ENCODE results near the gene QKI.

The QKI gene

DNA sequence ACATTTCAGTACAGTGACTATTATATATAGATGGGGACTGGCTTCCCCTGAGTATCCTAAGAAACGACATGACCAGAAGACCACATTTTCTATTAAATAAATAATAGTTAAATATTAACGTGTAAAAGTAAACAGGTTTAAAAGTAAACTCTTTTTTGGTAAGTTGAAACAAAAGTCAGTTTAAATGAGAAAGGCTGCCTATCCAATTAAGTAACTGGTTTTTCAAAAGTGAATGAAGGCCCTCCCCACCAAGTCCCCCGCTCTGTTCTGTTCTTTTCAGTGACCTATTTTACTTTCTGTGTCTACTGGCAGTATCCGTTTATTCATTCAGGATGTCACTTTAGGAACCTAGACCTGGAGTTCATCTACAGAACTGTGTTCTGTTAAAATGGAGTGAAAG is 32.0 kb downstream of the QKI start:
- H3K9me3 ChIP-seq (ENCODE audit: control insufficient read depth, insufficient read depth, low read depth, low read length), result no peaks in the 10 kb centered on the region
- TF ChIP-seq ZNF514 (tag by site-specific recombination; IDR thresholded peaks at IDR 0.05) (no peak), KLF17 (tag by site-specific recombination; IDR thresholded peaks at IDR 0.05) (no peak), YY1 (tag by site-specific recombination; IDR thresholded peaks at IDR 0.05) (no peak), ZNF114 (tag by site-specific recombination; IDR thresholded peaks at IDR 0.05) (no peak), SP7 (tag by site-specific recombination; IDR thresholded peaks at IDR 0.05) (no peak), SETDB1 (IDR thresholded peaks at IDR 0.05; ENCODE audit: insufficient read length, low read length) (no peak), TSHZ1 (tag by site-specific recombination; IDR thresholded peaks at IDR 0.05; ENCODE audit: borderline replicate concordance) (no peak), ZNF560 (tag by site-specific recombination; IDR thresholded peaks at IDR 0.05; ENCODE audit: borderline replicate concordance) (no peak), ZNF518A (tag by site-specific recombination; conservative IDR thresholded peaks at IDR 0.05; ENCODE audit: low read depth) (no peak), ZSCAN18 (tag by site-specific recombination; IDR thresholded peaks at IDR 0.05) (no peak)
- TF ChIP-seq, protein P1, sequence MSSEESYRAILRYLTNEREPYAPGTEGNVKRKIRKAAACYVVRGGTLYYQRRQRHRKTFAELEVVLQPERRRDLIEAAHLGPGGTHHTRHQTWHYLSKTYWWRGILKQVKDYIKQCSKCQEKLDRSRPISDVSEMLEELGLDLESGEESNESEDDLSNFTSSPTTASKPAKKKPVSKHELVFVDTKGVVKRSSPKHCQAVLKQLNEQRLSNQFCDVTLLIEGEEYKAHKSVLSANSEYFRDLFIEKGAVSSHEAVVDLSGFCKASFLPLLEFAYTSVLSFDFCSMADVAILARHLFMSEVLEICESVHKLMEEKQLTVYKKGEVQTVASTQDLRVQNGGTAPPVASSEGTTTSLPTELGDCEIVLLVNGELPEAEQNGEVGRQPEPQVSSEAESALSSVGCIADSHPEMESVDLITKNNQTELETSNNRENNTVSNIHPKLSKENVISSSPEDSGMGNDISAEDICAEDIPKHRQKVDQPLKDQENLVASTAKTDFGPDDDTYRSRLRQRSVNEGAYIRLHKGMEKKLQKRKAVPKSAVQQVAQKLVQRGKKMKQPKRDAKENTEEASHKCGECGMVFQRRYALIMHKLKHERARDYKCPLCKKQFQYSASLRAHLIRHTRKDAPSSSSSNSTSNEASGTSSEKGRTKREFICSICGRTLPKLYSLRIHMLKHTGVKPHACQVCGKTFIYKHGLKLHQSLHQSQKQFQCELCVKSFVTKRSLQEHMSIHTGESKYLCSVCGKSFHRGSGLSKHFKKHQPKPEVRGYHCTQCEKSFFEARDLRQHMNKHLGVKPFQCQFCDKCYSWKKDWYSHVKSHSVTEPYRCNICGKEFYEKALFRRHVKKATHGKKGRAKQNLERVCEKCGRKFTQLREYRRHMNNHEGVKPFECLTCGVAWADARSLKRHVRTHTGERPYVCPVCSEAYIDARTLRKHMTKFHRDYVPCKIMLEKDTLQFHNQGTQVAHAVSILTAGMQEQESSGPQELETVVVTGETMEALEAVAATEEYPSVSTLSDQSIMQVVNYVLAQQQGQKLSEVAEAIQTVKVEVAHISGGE (tag by site-specific recombination; conservative IDR thresholded peaks at IDR 0.05; ENCODE audit: low read depth), result no peak
- TF ChIP-seq, protein P2, sequence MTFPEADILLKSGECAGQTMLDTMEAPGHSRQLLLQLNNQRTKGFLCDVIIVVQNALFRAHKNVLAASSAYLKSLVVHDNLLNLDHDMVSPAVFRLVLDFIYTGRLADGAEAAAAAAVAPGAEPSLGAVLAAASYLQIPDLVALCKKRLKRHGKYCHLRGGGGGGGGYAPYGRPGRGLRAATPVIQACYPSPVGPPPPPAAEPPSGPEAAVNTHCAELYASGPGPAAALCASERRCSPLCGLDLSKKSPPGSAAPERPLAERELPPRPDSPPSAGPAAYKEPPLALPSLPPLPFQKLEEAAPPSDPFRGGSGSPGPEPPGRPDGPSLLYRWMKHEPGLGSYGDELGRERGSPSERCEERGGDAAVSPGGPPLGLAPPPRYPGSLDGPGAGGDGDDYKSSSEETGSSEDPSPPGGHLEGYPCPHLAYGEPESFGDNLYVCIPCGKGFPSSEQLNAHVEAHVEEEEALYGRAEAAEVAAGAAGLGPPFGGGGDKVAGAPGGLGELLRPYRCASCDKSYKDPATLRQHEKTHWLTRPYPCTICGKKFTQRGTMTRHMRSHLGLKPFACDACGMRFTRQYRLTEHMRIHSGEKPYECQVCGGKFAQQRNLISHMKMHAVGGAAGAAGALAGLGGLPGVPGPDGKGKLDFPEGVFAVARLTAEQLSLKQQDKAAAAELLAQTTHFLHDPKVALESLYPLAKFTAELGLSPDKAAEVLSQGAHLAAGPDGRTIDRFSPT (tag by site-specific recombination; IDR thresholded peaks at IDR 0.05), result no peak
- POLR2A ChIA-PET, result no interaction called here
- no peaks in the 10 kb centered on the region for H3K36me3 ChIP-seq (ENCODE audit: control insufficient read depth in 2 of 2, insufficient read depth in 1 of 2, low read length in 2 of 2)
- no peaks in the 10 kb centered on the region; the same call in 1 of the 2 replicates for H3K4me1 ChIP-seq (ENCODE audit: control insufficient read depth, insufficient read depth, low read length)
- CTCF ChIA-PET, result interaction anchor here (0.6 to 0.7 kb wide), 2 partner anchors 55 to 494 kb away, joined by 3 read pairs; no protein-coding TSS in a partner anchor
- H3K4me3 ChIP-seq (ENCODE audit: low read depth, low read length), result no peak overlapping the region
- H3K27ac ChIP-seq (ENCODE audit: extremely low read depth, low read depth, low read length), result no peak overlapping the region

Measured in HEK293 (cell line).